HepG2 (cell line): Measurements from ENCODE around the gene SLC35F1.

Source experiments
- GTF2F1 ChIP-seq: fragments of 150-350 bp; IDR thresholded peaks from 2 replicates; pipeline ENCODE4 v1.6.1; 2014; ENCODE audit warnings: low read length
- HOXA3 ChIP-seq: sonication (generic); formaldehyde crosslinking; IDR thresholded peaks from 2 replicates; pipeline ENCODE4 v1.5.0; 2020; ENCODE audit warnings: missing genetic modification reagents
- RAD21 ChIP-seq: fragments of 450-650 bp; formaldehyde crosslinking; IDR thresholded peaks from 2 replicates; pipeline ENCODE4 v1.5.0; 2020; ENCODE audit warnings: mild to moderate bottlenecking
- SMAD1 ChIP-seq: sonication (generic); formaldehyde crosslinking; IDR thresholded peaks from 2 replicates; pipeline ENCODE4 v1.4.0; 2020; ENCODE audit warnings: missing genetic modification reagents, low read depth, mild to moderate bottlenecking, borderline replicate concordance
- SMARCC2 ChIP-seq: fragments of 450-650 bp; IDR thresholded peaks from 2 replicates; pipeline ENCODE4 v1.6.1; 2017; ENCODE audit warnings: antibody characterized with exemption, mild to moderate bottlenecking
- ZBTB21 ChIP-seq: sonication (generic); formaldehyde crosslinking; IDR thresholded peaks from 2 replicates; pipeline ENCODE4 v1.4.0; 2020; ENCODE audit warnings: missing genetic modification reagents
- ZFX ChIP-seq: sonication (generic); formaldehyde crosslinking; IDR thresholded peaks from 2 replicates; pipeline ENCODE4 v1.4.0; 2020; ENCODE audit warnings: mild to moderate bottlenecking, low read depth, missing genetic modification reagents, moderate library complexity
- ZNF33A ChIP-seq: sonication (generic); formaldehyde crosslinking; IDR thresholded peaks from 2 replicates; pipeline ENCODE4 v1.5.1; 2020; ENCODE audit warnings: missing genetic modification reagents, mild to moderate bottlenecking, moderate library complexity, borderline replicate concordance
- ZNF557 ChIP-seq: sonication (generic); formaldehyde crosslinking; IDR thresholded peaks from 2 replicates; pipeline ENCODE4 v1.4.0; 2020; ENCODE audit warnings: missing genetic modification reagents
- TF ChIP-seq, protein P1 (sequence below): sonication (generic); formaldehyde crosslinking; IDR thresholded peaks from 2 replicates; pipeline ENCODE4 v1.5.1; 2020; ENCODE audit warnings: missing genetic modification reagents, mild to moderate bottlenecking, borderline replicate concordance
- TF ChIP-seq, protein P2 (sequence below): sonication (generic); formaldehyde crosslinking; IDR thresholded peaks from 2 replicates; pipeline ENCODE4 v1.8.0; 2022; ENCODE audit warnings: mild to moderate bottlenecking, missing genetic modification reagents
- TF ChIP-seq, protein P3 (sequence below): sonication (generic); formaldehyde crosslinking; IDR thresholded peaks from 2 replicates; pipeline ENCODE4 v1.5.0; 2020; ENCODE audit warnings: mild to moderate bottlenecking, missing genetic modification reagents, moderate library complexity

DNA sequence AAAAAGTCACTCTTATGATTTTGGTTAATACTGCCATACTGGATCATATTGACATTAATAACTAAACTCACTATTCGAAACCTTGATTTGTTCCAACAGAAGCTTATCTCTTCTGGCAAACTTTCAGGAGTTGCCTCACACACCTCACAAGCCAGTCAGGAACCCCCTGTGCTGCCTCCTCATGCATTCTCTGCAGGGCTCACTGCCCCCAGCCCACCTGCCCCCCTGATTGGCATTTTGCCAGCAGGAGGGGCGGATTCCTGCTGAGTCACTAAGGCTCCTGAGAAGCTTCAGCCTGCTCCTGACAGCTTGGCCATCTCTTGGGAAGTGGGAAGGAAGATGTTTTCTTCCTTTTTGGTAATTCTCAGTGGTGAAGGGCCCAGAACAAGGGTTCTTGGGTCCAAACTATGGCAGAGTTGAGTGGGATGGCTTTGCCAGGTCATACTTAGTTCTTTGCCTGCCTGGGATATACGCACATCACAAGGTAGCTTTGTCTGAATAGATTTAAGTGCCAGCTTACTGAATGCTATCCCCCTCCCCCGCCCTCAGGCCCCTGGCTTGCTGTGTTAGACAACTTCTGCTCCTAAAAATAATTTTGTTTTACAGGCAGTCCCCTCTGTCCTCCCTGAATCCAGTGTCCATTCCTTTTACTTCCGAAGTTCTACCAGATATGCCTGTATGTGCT lies 31.4 kb downstream of the SLC35F1 start:
- TF ChIP-seq, protein P1, sequence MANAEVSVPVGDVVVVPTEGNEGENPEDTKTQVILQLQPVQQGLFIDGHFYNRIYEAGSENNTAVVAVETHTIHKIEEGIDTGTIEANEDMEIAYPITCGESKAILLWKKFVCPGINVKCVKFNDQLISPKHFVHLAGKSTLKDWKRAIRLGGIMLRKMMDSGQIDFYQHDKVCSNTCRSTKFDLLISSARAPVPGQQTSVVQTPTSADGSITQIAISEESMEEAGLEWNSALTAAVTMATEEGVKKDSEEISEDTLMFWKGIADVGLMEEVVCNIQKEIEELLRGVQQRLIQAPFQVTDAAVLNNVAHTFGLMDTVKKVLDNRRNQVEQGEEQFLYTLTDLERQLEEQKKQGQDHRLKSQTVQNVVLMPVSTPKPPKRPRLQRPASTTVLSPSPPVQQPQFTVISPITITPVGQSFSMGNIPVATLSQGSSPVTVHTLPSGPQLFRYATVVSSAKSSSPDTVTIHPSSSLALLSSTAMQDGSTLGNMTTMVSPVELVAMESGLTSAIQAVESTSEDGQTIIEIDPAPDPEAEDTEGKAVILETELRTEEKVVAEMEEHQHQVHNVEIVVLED (CRISPR knock-in tag), result no peak
- no peak for TF ChIP-seq HOXA3 (CRISPR knock-in tag)
- no peak for TF ChIP-seq GTF2F1
- TF ChIP-seq ZNF557, result no peak
- TF ChIP-seq, protein P2, sequence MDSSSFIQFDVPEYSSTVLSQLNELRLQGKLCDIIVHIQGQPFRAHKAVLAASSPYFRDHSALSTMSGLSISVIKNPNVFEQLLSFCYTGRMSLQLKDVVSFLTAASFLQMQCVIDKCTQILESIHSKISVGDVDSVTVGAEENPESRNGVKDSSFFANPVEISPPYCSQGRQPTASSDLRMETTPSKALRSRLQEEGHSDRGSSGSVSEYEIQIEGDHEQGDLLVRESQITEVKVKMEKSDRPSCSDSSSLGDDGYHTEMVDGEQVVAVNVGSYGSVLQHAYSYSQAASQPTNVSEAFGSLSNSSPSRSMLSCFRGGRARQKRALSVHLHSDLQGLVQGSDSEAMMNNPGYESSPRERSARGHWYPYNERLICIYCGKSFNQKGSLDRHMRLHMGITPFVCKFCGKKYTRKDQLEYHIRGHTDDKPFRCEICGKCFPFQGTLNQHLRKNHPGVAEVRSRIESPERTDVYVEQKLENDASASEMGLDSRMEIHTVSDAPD (CRISPR knock-in tag), result no peak
- no peak for TF ChIP-seq ZFX (CRISPR knock-in tag)
- no peak for TF ChIP-seq SMARCC2
- TF ChIP-seq, protein P3, sequence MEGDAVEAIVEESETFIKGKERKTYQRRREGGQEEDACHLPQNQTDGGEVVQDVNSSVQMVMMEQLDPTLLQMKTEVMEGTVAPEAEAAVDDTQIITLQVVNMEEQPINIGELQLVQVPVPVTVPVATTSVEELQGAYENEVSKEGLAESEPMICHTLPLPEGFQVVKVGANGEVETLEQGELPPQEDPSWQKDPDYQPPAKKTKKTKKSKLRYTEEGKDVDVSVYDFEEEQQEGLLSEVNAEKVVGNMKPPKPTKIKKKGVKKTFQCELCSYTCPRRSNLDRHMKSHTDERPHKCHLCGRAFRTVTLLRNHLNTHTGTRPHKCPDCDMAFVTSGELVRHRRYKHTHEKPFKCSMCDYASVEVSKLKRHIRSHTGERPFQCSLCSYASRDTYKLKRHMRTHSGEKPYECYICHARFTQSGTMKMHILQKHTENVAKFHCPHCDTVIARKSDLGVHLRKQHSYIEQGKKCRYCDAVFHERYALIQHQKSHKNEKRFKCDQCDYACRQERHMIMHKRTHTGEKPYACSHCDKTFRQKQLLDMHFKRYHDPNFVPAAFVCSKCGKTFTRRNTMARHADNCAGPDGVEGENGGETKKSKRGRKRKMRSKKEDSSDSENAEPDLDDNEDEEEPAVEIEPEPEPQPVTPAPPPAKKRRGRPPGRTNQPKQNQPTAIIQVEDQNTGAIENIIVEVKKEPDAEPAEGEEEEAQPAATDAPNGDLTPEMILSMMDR (CRISPR knock-in tag), result no peak
- TF ChIP-seq SMAD1 (CRISPR knock-in tag), result no peak
- TF ChIP-seq RAD21 (CRISPR knock-in tag), result no peak
- no peak for TF ChIP-seq ZBTB21
- TF ChIP-seq ZNF33A (CRISPR knock-in tag), result no peak
